Lung (tissue), 16 donors: ENCODE measurements around the gene MYL9. TPM values are rescaled to one million over a fixed set of nuclear protein-coding genes. Genes with fewer than 3 reads are reported as not detected.

Experiments used
- ATAC-seq: fragments of 200-7000 bp; cut with Tn5 transposase; one replicate; pipeline ENCODE4 v1.9.1; 2020; ENCODE audit warnings: moderate number of reproducible peaks; ENCODE audit not compliant: insufficient read depth, low FRiP score
- DNase-seq, 3 donors: peaks; one replicate each; pipeline ENCODE4 v3.0.0-alpha.2; 2013 to 2017
- H3K27ac ChIP-seq, 2 donors: one replicate each; pipeline ENCODE4 v1.5.1; 2013; ENCODE audit warnings: mild to moderate bottlenecking in 2 of 2, moderate library complexity in 2 of 2, control low read depth in 1 of 2, inconsistent platforms in 1 of 2, low read depth in 1 of 2, low read length in 1 of 2
- H3K27me3 ChIP-seq, 3 donors: one replicate each; pipeline ENCODE4 v1.5.1; 2013; ENCODE audit warnings: low read length in 2 of 3; ENCODE audit not compliant: control insufficient read depth in 3 of 3, insufficient read depth in 3 of 3
- H3K36me3 ChIP-seq, 4 donors: one replicate each; pipeline ENCODE4 v1.5.1; 2013; ENCODE audit warnings: low read length in 4 of 4, mild to moderate bottlenecking in 1 of 4, moderate library complexity in 1 of 4; ENCODE audit not compliant: control insufficient read depth in 4 of 4, insufficient read depth in 4 of 4
- H3K4me1 ChIP-seq, 5 donors: one replicate each; pipeline ENCODE4 v1.5.1; 2013; ENCODE audit warnings: low read length in 5 of 5, mild to moderate bottlenecking in 2 of 5, moderate library complexity in 1 of 5; ENCODE audit not compliant: control insufficient read depth in 5 of 5, insufficient read depth in 5 of 5
- H3K4me3 ChIP-seq: one replicate; pipeline ENCODE4 v1.5.1; 2013; ENCODE audit warnings: mild to moderate bottlenecking, control low read depth, moderate library complexity
- H3K9ac ChIP-seq, 2 donors: one replicate each; pipeline ENCODE4 v1.5.1; 2013; ENCODE audit warnings: low read length in 2 of 2, control low read depth in 1 of 2; ENCODE audit not compliant: insufficient read depth in 1 of 2
- H3K9me3 ChIP-seq, 4 donors: one replicate each; pipeline ENCODE4 v1.5.1; 2013; ENCODE audit warnings: low read length in 3 of 4, mild to moderate bottlenecking in 1 of 4, moderate library complexity in 1 of 4; ENCODE audit not compliant: control insufficient read depth in 4 of 4, insufficient read depth in 3 of 4
- WGBS, 2 donors: extraction: QIAGEN DNeasy Blood & Tissue Kit; methylation state at CpG; one replicate each; pipeline ENCODE4 v1.1.7; 2013; 5-methylcytosine and 5-hydroxymethylcytosine counted together
- long read RNA-seq, 5 donors: transcript quantifications; one replicate each; lab custom pipeline, GENCODE V29; 2026
- polyA plus RNA-seq, 2 donors: library from polyadenylated mRNA; stranded (reverse); fragments of 200-250 nt; gene quantifications; one replicate each; pipeline ENCODE4 v1.2.1, GENCODE V29; 2013
- total RNA-seq, 2 donors: library from RNA; depleted of rRNA in 1 of 2; stranded (reverse); fragments of >200 nt in 1 of 2; gene quantifications; one replicate each; pipeline ENCODE4 v1.2.1, GENCODE V29; 2014 to 2021
- TF ChIP-seq, protein P1 (sequence below): IDR thresholded peaks from 2 replicates; pipeline ENCODE4 v1.5.1; 2012; ENCODE audit warnings: mild to moderate bottlenecking; ENCODE audit errors: control extremely low read depth, extremely low read depth
- donor health status: control.
- donor health status: control.
- donor health status: Bipolar disorder and iron deficiency.
- donor health status: healthy.
- donor health status: DM: yes; HTN: yes; CAD: no.

Gene MYL9
- total RNA-seq (100 to 1,000 TPM in 1 of 2 donors, 10 to 100 TPM in 1; 40.8 to 239 TPM), polyA plus RNA-seq (100 to 1,000 TPM in 1 of 2 donors, 10 to 100 TPM in 1; 68.4 to 243 TPM)
- long read RNA-seq, donor 1, transcript MYL9-201 (4 exons, 2,821 nt): major isoform, 149 of 256 reads
- long read RNA-seq, donor 1, transcript MYL9-202 (3 exons, 1,024 nt): minor isoform, 7 of 256 reads
- long read RNA-seq, donor 1, partial matches to known transcripts: 87 of 256 reads
- long read RNA-seq, donor 1, other reads (novel, unspliced or antisense): 13 of 256 reads
- long read RNA-seq, donor 2, transcript MYL9-201 (4 exons, 2,821 nt): major isoform, 60 of 109 reads
- long read RNA-seq, donor 2, partial matches to known transcripts: 42 of 109 reads
- long read RNA-seq, donor 2, other reads (novel, unspliced or antisense): 6 of 109 reads
- long read RNA-seq, donor 3, transcript MYL9-201 (4 exons, 2,821 nt): major isoform, 87 of 142 reads
- long read RNA-seq, donor 3, partial matches to known transcripts: 53 of 142 reads
- long read RNA-seq, donor 3, other reads (novel, unspliced or antisense): 0 of 142 reads
- long read RNA-seq, donor 4, transcript MYL9-201 (4 exons, 2,821 nt): major isoform, 45 of 118 reads
- long read RNA-seq, donor 4, partial matches to known transcripts: 70 of 118 reads
- long read RNA-seq, donor 4, other reads (novel, unspliced or antisense): 0 of 118 reads
- long read RNA-seq, donor 5, transcript MYL9-201 (4 exons, 2,821 nt): major isoform, 163 of 400 reads
- long read RNA-seq, donor 5, partial matches to known transcripts: 227 of 400 reads
- long read RNA-seq, donor 5, other reads (novel, unspliced or antisense): 7 of 400 reads

GRCh38 chr20:36541227-36541767 lies at the start of gene MYL9:
TSS of gene MYL9 (plus strand) at chr20:36541519. CDS start at chr20:36544885, 3,366 bp downstream.
- DNase-seq: peak; percentile 75 to 86 (median 81)
- peak within 1 kb of the TSS in 1 of 2 donors; percentile 55 for H3K9ac ChIP-seq
- peaks cover 0 to 29% (median 14%) of the 10 kb centered on the region in 5 donors for H3K4me1 ChIP-seq
- 2 to 7% methylated on average over 35 to 41 of the region's 41 CpGs for WGBS, 2 donors
- ATAC-seq: peak; percentile 87
- TF ChIP-seq, protein P1, sequence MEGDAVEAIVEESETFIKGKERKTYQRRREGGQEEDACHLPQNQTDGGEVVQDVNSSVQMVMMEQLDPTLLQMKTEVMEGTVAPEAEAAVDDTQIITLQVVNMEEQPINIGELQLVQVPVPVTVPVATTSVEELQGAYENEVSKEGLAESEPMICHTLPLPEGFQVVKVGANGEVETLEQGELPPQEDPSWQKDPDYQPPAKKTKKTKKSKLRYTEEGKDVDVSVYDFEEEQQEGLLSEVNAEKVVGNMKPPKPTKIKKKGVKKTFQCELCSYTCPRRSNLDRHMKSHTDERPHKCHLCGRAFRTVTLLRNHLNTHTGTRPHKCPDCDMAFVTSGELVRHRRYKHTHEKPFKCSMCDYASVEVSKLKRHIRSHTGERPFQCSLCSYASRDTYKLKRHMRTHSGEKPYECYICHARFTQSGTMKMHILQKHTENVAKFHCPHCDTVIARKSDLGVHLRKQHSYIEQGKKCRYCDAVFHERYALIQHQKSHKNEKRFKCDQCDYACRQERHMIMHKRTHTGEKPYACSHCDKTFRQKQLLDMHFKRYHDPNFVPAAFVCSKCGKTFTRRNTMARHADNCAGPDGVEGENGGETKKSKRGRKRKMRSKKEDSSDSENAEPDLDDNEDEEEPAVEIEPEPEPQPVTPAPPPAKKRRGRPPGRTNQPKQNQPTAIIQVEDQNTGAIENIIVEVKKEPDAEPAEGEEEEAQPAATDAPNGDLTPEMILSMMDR: no peak
- H3K36me3 ChIP-seq: peaks cover 0 to 4% (median 3%) of the 10 kb centered on the region in 4 donors
- no peaks in the 10 kb centered on the region for H3K27me3 ChIP-seq
- H3K27ac ChIP-seq: peak within 1 kb of the TSS; percentile 92 to 97
- peak within 1 kb of the TSS; percentile 72 for H3K4me3 ChIP-seq
- H3K9me3 ChIP-seq: no peaks in the 10 kb centered on the region

GRCh38 chr20:36491901-36492617 lies 49.3 kb upstream of the MYL9 start:
- Histone ChIP-seq H3K9ac (no peak overlapping the region), H3K4me3 (no peak overlapping the region)
- peak; percentile 49 for ATAC-seq

More at GRCh38 chr20:36491901-36492617, 49.3 kb upstream of the MYL9 start:
- TF ChIP-seq, protein P1: no peak
- no peak for DNase-seq
- H3K9me3 ChIP-seq: no peaks in the 10 kb centered on the region
- H3K27ac ChIP-seq: peak overlapping the region in 1 of 2 donors; percentile 85
- H3K4me1 ChIP-seq: peaks cover 0 to 30% (median 8%) of the 10 kb centered on the region in 5 donors
- WGBS, 2 donors: 29 to 34% methylated on average over 8 of the region's 8 CpGs
- peaks cover 0 to 15% (median 8%) of the 10 kb centered on the region in 4 donors for H3K36me3 ChIP-seq
- H3K27me3 ChIP-seq: no peaks in the 10 kb centered on the region
